B cell (primary cell): ENCODE measurements around the gene IL9.

Experiments
- EZH2 ChIP-seq: IDR thresholded peaks from 2 replicates; pipeline ENCODE4 v1.6.1; 2012; ENCODE audit warnings: borderline replicate concordance, low read depth, mild to moderate bottlenecking, moderate library complexity, low read length; ENCODE audit not compliant: insufficient read depth, poor library complexity, severe bottlenecking
- TF ChIP-seq, protein P1 (sequence below): fragments of 200-600 bp; IDR thresholded peaks from one replicate; pipeline ENCODE4 v1.8.0; 2022; ENCODE audit warnings: antibody characterized with exemption, mild to moderate bottlenecking

GRCh38 chr5:135883441-135883840, 12.2 kb downstream of the IL9 start:
- TF ChIP-seq, protein P1, sequence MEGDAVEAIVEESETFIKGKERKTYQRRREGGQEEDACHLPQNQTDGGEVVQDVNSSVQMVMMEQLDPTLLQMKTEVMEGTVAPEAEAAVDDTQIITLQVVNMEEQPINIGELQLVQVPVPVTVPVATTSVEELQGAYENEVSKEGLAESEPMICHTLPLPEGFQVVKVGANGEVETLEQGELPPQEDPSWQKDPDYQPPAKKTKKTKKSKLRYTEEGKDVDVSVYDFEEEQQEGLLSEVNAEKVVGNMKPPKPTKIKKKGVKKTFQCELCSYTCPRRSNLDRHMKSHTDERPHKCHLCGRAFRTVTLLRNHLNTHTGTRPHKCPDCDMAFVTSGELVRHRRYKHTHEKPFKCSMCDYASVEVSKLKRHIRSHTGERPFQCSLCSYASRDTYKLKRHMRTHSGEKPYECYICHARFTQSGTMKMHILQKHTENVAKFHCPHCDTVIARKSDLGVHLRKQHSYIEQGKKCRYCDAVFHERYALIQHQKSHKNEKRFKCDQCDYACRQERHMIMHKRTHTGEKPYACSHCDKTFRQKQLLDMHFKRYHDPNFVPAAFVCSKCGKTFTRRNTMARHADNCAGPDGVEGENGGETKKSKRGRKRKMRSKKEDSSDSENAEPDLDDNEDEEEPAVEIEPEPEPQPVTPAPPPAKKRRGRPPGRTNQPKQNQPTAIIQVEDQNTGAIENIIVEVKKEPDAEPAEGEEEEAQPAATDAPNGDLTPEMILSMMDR = no peak
- TF ChIP-seq EZH2 = no peak
